Uterus (tissue), 2 donors: Measurements from ENCODE around the gene TRIM73.
"Not testable (repeated sequence)": the region's sequence is repeated elsewhere in the genome, so short reads cannot be mapped to it uniquely, and the experiment has no call there.

Experiments used
- POLR2A ChIP-seq, 2 donors: fragments of 450-650 bp; IDR thresholded peaks; one replicate each; pipeline ENCODE4 v1.6.1; 2016; ENCODE audit warnings: antibody characterized with exemption in 2 of 2, mild to moderate bottlenecking in 1 of 2, moderate library complexity in 1 of 2
- TF ChIP-seq, protein P1 (sequence below), 4 experiments: fragments of 200-600 bp in 2 of 4; fragments of 450-650 bp in 2 of 4; sonication (generic) in 2 of 4; IDR thresholded peaks; one replicate each; pipeline ENCODE4 v1.5.1; 2016 to 2019; ENCODE audit warnings: antibody characterized with exemption in 4 of 4, mild to moderate bottlenecking in 2 of 4, moderate library complexity in 1 of 4

DNA sequence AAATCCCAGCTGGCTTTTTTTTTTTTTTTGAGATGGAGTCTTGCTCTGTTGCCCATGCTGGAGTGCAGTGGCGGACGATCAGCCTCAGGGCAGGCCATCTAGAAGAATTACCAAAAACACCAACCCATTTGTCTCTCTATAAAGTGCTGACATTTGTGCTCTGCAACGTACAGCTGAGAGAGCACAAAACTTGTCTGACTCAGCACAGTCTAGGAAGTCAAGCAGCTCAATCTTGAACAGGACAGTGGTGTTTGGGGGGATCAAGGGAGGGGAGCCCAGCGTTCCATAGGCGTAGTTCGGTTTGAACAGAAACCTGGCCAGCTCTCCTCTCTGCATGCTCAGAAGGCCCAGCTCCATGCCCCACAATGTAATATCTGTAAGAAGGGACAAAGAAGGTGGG, 2.2 kb upstream of the TRIM73 start:
- TF ChIP-seq, protein P1, sequence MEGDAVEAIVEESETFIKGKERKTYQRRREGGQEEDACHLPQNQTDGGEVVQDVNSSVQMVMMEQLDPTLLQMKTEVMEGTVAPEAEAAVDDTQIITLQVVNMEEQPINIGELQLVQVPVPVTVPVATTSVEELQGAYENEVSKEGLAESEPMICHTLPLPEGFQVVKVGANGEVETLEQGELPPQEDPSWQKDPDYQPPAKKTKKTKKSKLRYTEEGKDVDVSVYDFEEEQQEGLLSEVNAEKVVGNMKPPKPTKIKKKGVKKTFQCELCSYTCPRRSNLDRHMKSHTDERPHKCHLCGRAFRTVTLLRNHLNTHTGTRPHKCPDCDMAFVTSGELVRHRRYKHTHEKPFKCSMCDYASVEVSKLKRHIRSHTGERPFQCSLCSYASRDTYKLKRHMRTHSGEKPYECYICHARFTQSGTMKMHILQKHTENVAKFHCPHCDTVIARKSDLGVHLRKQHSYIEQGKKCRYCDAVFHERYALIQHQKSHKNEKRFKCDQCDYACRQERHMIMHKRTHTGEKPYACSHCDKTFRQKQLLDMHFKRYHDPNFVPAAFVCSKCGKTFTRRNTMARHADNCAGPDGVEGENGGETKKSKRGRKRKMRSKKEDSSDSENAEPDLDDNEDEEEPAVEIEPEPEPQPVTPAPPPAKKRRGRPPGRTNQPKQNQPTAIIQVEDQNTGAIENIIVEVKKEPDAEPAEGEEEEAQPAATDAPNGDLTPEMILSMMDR (IDR thresholded peaks at IDR 0.05): not testable (repeated sequence)
- TF ChIP-seq POLR2A (IDR thresholded peaks at IDR 0.05): not testable (repeated sequence)
